SK-N-SH (cell line): ENCODE measurements around the gene NTRK2. TPM values are rescaled to one million over a fixed set of nuclear protein-coding genes. Genes with fewer than 3 reads are reported as not detected.
A peak's percentile ranks its signal among the peaks of the same experiment; 100 is the strongest.

Experiments
- CTCF ChIA-PET: fragments of 300-600, 350-600 bp; formaldehyde crosslinking; extraction: SDS; loops from one replicate; lab custom pipeline; 2021; lab: Yijun Ruan, JAX
- POLR2A ChIA-PET: fragments of 350-600 bp; sonication (Branson Sonifier 250); formaldehyde crosslinking; extraction: SDS; loops from one replicate; lab custom pipeline; 2020; ENCODE audit warnings: antibody characterized with exemption, inconsistent platforms; lab: Yijun Ruan, JAX
- DNase-seq: peaks from one replicate; pipeline ENCODE4 v3.0.0; 2012
- H2AFZ ChIP-seq: fragments of 200-600 bp; sonication (generic); 2 replicates; pipeline ENCODE4 v1.8.1; 2016; ENCODE audit warnings: antibody characterized with exemption, mild to moderate bottlenecking, low read depth
- H3F3A ChIP-seq: fragments of 200-600 bp; sonication (generic); replicated peaks from 2 replicates; pipeline ENCODE3; 2016; ENCODE audit warnings: antibody characterized with exemption, mild to moderate bottlenecking; ENCODE audit not compliant: insufficient read depth
- H3K27ac ChIP-seq, 2 experiments: fragments of 200-500 bp in 1 of 2; fragments of 200-600 bp in 1 of 2; sonication (Bioruptor generic) in 1 of 2; sonication (generic), shearing (Covaris generic) in 1 of 2; 2 replicates each; pipeline versions ENCODE4 v1.5.1 to v1.6.1; 2014 to 2016; ENCODE audit warnings: low read depth in 2 of 2, inconsistent platforms in 1 of 2, low read length in 1 of 2, mild to moderate bottlenecking in 1 of 2, mixed read lengths in 1 of 2
- H3K27me3 ChIP-seq: fragments of 200-600 bp; sonication (generic), shearing (Covaris generic); 2 replicates; pipeline ENCODE4 v1.6.1; 2016; ENCODE audit warnings: mixed run types; ENCODE audit not compliant: insufficient read depth
- H3K36me3 ChIP-seq, 2 experiments: fragments of 200-500 bp in 1 of 2; fragments of 200-600 bp in 1 of 2; sonication (Bioruptor generic) in 1 of 2; sonication (generic) in 1 of 2; replicated peaks in 1 of 2; 2 replicates each; pipeline versions ENCODE3 to v1.5.1; 2014 to 2016; ENCODE audit warnings: low read length in 1 of 2, mild to moderate bottlenecking in 1 of 2; ENCODE audit not compliant: insufficient read depth in 2 of 2, control insufficient read depth in 1 of 2
- H3K4me1 ChIP-seq, 2 experiments: fragments of 200-500 bp in 1 of 2; fragments of 200-600 bp in 1 of 2; sonication (Bioruptor generic) in 1 of 2; sonication (generic), shearing (Covaris generic) in 1 of 2; 2 replicates each; pipeline versions ENCODE4 v1.5.1 to v1.6.1; 2014 to 2016; ENCODE audit warnings: low read depth in 1 of 2, low read length in 1 of 2, mixed run types in 1 of 2; ENCODE audit not compliant: insufficient read depth in 2 of 2, control insufficient read depth in 1 of 2
- H3K4me2 ChIP-seq: fragments of 200-600 bp; sonication (generic), shearing (Covaris generic); 2 replicates; pipeline ENCODE4 v1.6.1; 2017; ENCODE audit warnings: mixed run types
- H3K4me3 ChIP-seq, 2 experiments: fragments of 200-500 bp in 1 of 2; fragments of 200-600 bp in 1 of 2; sonication (Bioruptor generic) in 1 of 2; sonication (generic), shearing (Covaris generic) in 1 of 2; 2 replicates each; pipeline versions ENCODE4 v1.5.1 to v1.8.1; 2014 to 2016; ENCODE audit warnings: low read depth in 2 of 2, inconsistent platforms in 1 of 2, low read length in 1 of 2, mild to moderate bottlenecking in 1 of 2, mixed read lengths in 1 of 2, moderate library complexity in 1 of 2
- H3K79me2 ChIP-seq: fragments of 200-600 bp; sonication (generic); 2 replicates; pipeline ENCODE4 v1.8.1; 2017; ENCODE audit warnings: mild to moderate bottlenecking; ENCODE audit not compliant: insufficient read depth
- H3K9ac ChIP-seq: fragments of 200-600 bp; sonication (generic); 2 replicates; pipeline ENCODE4 v1.6.1; 2017; ENCODE audit warnings: mixed run types
- H3K9me2 ChIP-seq: fragments of 200-600 bp; sonication (generic); 2 replicates; pipeline ENCODE4 v1.6.1; 2017; ENCODE audit warnings: mixed run types
- H3K9me3 ChIP-seq: fragments of 200-600 bp; sonication (generic); 2 replicates; pipeline ENCODE4 v1.6.1; 2017; ENCODE audit warnings: mixed run types, mild to moderate bottlenecking, moderate library complexity
- H4K20me1 ChIP-seq: fragments of 200-600 bp; sonication (generic); 2 replicates; pipeline ENCODE4 v1.6.1; 2017; ENCODE audit warnings: mild to moderate bottlenecking, mixed run types; ENCODE audit not compliant: insufficient read depth
- CHD2 ChIP-seq: fragments of 150-350 bp; IDR thresholded peaks from 2 replicates; pipeline ENCODE4 v1.6.1; 2018; ENCODE audit warnings: low read length; ENCODE audit not compliant: partially characterized antibody
- ELF1 ChIP-seq: IDR thresholded peaks from 2 replicates; pipeline ENCODE4 v1.4.0; 2012
- EP300 ChIP-seq, 2 experiments: IDR thresholded peaks; 2 replicates each; pipeline versions ENCODE4 v1.4.0 to v1.6.1; 2012; ENCODE audit warnings: borderline replicate concordance in 1 of 2, low read depth in 1 of 2, low read length in 1 of 2
- FOXJ3 ChIP-seq: sonication (generic); formaldehyde crosslinking; IDR thresholded peaks from 2 replicates; pipeline ENCODE4 v1.5.1; 2020; ENCODE audit warnings: mild to moderate bottlenecking, missing genetic modification reagents
- FOXM1 ChIP-seq: IDR thresholded peaks from 2 replicates; pipeline ENCODE4 v1.4.0; 2012; ENCODE audit warnings: low read depth, mild to moderate bottlenecking
- JUND ChIP-seq: IDR thresholded peaks from 2 replicates; pipeline ENCODE4 v1.4.0; 2012
- MXI1 ChIP-seq: IDR thresholded peaks from 2 replicates; pipeline ENCODE4 v1.6.1; 2012; ENCODE audit warnings: mild to moderate bottlenecking, low read depth, low read length, improper control_type of control experiment
- NFIC ChIP-seq: IDR thresholded peaks from 2 replicates; pipeline ENCODE4 v1.4.0; 2012; ENCODE audit warnings: borderline replicate concordance
- POLR2AphosphoS5 ChIP-seq: IDR thresholded peaks from 2 replicates; pipeline ENCODE4 v1.6.1; 2012; ENCODE audit warnings: low read depth, low read length
- RAD21 ChIP-seq: IDR thresholded peaks from 2 replicates; pipeline ENCODE4 v1.6.1; 2012; ENCODE audit warnings: mild to moderate bottlenecking, low read length
- SMC3 ChIP-seq: IDR thresholded peaks from 2 replicates; pipeline ENCODE4 v1.6.1; 2012; ENCODE audit warnings: low read depth, low read length, improper control_type of control experiment
- TCF12 ChIP-seq: IDR thresholded peaks from 2 replicates; pipeline ENCODE4 v1.4.0; 2012
- TEAD4 ChIP-seq: IDR thresholded peaks from 2 replicates; pipeline ENCODE4 v1.4.0; 2012; ENCODE audit warnings: mild to moderate bottlenecking, borderline replicate concordance; ENCODE audit not compliant: insufficient read depth
- WGBS: methylation state at CpG from one replicate; pipeline ENCODE4 v1.1.6; 2017; ENCODE audit warnings: low lambda C conversion rate; 5-methylcytosine and 5-hydroxymethylcytosine counted together
- polyA plus RNA-seq, 3 experiments: library from polyadenylated mRNA; depleted of rRNA; stranded (reverse); fragments of >200 nt; gene quantifications; 2 replicates each; pipeline ENCODE4 v1.2.3, GENCODE V29; 2012
- TF ChIP-seq, protein P1 (sequence below): IDR thresholded peaks from 2 replicates; pipeline ENCODE4 v1.4.0; 2012; ENCODE audit warnings: low read depth, borderline replicate concordance
- TF ChIP-seq, protein P2 (sequence below): IDR thresholded peaks from 2 replicates; pipeline ENCODE4 v1.4.0; 2012; ENCODE audit warnings: low read depth
- TF ChIP-seq, protein P3 (sequence below): IDR thresholded peaks from 2 replicates; pipeline ENCODE4 v1.4.0; 2012; ENCODE audit warnings: low read depth, borderline replicate concordance
- TF ChIP-seq, protein P4 (sequence below): fragments of 200-600 bp; sonication (generic); IDR thresholded peaks from 2 replicates; pipeline ENCODE4 v1.6.1; 2017; ENCODE audit warnings: antibody characterized with exemption, mild to moderate bottlenecking, moderate library complexity

Gene NTRK2
- polyA plus RNA-seq, 1 of the 3 experiments (the other 2 are of a cell fraction) = 0.05 TPM

DNA sequence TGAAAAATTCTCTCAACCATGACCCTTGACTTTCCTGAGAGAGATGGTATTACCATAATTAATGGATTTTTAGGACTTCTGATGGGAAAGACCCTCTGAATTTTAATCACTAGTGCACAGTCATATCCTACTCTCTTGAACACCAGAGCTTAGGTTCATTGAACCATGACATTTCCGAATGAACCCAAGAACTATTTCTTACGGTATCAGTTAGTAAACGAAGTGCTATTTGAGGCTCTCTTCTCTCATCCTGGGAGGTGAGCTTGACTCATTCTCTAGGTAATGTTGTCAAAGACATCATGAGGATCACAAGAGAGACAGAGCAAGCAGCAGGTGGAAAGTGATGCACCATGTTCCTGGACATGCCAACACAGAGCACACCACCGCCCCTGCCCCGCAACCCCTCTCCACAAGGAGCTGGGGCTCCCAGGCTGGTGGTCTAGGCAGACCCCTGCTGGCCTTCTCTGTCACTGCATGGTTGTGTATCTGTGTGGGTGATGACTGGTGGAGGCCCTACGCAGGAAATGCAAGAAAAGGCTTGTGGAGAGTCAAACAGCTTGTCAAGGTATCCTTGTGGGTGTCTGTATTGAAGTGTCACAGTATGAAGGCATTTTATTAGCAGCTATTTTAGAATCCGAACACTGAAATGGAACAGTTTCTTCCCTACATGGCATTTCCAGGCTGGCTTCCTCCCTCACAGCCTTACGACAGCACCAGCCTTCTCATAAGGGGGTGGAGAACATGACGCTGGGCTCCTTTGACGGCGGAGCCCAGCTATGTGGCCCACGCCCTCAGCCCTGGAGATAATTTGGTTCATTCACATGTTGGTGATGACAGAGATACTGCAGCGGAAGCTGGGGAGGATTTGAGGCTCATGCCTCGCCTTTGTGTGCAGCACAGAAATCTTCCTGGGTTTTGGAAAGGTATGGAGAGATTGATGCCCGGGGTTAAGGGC lies 297.6 kb downstream of the NTRK2 start:
- POLR2A ChIA-PET = no interaction called here

DNA sequence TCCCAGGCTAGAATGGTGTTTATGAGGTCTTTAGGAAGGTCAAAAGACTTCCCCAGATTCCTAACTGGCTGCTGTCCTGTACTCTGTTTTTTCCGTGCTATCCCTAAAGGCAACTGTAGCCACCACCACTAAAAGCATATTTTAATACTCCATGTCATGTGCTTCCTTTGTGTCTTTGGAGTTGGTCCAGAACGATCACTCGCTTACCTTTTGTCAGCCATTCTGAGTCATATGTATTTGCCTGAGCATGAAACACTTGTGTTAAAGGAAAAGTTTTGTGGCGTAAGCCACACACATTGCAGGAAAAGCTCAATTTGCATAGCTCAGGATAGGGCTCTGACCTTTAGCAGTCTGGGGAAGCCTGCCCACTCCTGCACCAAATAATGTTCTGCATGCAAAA lies 299.6 kb downstream of the NTRK2 start:
- Histone ChIP-seq H3K4me1 (no peaks in the 10 kb centered on the region), H3K9me3 (no peaks in the 10 kb centered on the region), H3K9me2 (no peaks in the 10 kb centered on the region), H3K9ac (no peak overlapping the region), H3F3A (no peaks in the 10 kb centered on the region), H4K20me1 (no peaks in the 10 kb centered on the region), H3K79me2 (no peaks in the 10 kb centered on the region), H3K27me3 (no peaks in the 10 kb centered on the region), H3K36me3 (no peaks in the 10 kb centered on the region), H3K4me2 (no peak overlapping the region), H2AFZ (no peak overlapping the region), H3K27ac (no peak overlapping the region), H3K4me3 (no peak overlapping the region)
- 63% methylated on average over 4 of the region's 4 CpGs for WGBS
- POLR2A ChIA-PET = no interaction called here
- TF ChIP-seq JUND (no peak), EP300 (IDR thresholded peaks at IDR 0.05; ENCODE audit: borderline replicate concordance in 1 of 2, low read depth in 1 of 2, low read length in 1 of 2) (no peak), RAD21 (no peak), ELF1 (no peak), SMC3 (no peak), POLR2AphosphoS5 (no peak), FOXM1 (no peak), FOXJ3 (no peak), NFIC (no peak), MXI1 (no peak), CHD2 (no peak), TCF12 (no peak), TEAD4 (no peak)
- TF ChIP-seq, protein P1, sequence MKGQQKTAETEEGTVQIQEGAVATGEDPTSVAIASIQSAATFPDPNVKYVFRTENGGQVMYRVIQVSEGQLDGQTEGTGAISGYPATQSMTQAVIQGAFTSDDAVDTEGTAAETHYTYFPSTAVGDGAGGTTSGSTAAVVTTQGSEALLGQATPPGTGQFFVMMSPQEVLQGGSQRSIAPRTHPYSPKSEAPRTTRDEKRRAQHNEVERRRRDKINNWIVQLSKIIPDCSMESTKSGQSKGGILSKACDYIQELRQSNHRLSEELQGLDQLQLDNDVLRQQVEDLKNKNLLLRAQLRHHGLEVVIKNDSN = no peak
- TF ChIP-seq, protein P2, sequence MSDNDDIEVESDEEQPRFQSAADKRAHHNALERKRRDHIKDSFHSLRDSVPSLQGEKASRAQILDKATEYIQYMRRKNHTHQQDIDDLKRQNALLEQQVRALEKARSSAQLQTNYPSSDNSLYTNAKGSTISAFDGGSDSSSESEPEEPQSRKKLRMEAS = no peak
- CTCF ChIA-PET = no interaction called here
- no peak for DNase-seq

More for the DNA sequence above, 297.6 kb downstream of the NTRK2 start:
- Histone ChIP-seq H3K9me2 (no peaks in the 10 kb centered on the region), H3K79me2 (no peaks in the 10 kb centered on the region), H3K4me2 (no peak overlapping the region), H3K27me3 (no peaks in the 10 kb centered on the region), H3K9me3 (no peaks in the 10 kb centered on the region), H3F3A (no peaks in the 10 kb centered on the region), H3K4me3 (no peak overlapping the region), H4K20me1 (no peaks in the 10 kb centered on the region), H3K9ac (no peak overlapping the region), H3K36me3 (no peaks in the 10 kb centered on the region), H3K4me1 (no peaks in the 10 kb centered on the region), H2AFZ (no peak overlapping the region), H3K27ac (no peak overlapping the region)
- TF ChIP-seq, protein P3, sequence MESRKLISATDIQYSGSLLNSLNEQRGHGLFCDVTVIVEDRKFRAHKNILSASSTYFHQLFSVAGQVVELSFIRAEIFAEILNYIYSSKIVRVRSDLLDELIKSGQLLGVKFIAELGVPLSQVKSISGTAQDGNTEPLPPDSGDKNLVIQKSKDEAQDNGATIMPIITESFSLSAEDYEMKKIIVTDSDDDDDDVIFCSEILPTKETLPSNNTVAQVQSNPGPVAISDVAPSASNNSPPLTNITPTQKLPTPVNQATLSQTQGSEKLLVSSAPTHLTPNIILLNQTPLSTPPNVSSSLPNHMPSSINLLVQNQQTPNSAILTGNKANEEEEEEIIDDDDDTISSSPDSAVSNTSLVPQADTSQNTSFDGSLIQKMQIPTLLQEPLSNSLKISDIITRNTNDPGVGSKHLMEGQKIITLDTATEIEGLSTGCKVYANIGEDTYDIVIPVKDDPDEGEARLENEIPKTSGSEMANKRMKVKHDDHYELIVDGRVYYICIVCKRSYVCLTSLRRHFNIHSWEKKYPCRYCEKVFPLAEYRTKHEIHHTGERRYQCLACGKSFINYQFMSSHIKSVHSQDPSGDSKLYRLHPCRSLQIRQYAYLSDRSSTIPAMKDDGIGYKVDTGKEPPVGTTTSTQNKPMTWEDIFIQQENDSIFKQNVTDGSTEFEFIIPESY = no peak
- TF ChIP-seq, protein P4, sequence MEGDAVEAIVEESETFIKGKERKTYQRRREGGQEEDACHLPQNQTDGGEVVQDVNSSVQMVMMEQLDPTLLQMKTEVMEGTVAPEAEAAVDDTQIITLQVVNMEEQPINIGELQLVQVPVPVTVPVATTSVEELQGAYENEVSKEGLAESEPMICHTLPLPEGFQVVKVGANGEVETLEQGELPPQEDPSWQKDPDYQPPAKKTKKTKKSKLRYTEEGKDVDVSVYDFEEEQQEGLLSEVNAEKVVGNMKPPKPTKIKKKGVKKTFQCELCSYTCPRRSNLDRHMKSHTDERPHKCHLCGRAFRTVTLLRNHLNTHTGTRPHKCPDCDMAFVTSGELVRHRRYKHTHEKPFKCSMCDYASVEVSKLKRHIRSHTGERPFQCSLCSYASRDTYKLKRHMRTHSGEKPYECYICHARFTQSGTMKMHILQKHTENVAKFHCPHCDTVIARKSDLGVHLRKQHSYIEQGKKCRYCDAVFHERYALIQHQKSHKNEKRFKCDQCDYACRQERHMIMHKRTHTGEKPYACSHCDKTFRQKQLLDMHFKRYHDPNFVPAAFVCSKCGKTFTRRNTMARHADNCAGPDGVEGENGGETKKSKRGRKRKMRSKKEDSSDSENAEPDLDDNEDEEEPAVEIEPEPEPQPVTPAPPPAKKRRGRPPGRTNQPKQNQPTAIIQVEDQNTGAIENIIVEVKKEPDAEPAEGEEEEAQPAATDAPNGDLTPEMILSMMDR = peak; percentile 12; the same call in 1 of the 2 replicates
- TF ChIP-seq RAD21 = peak; percentile 25; the same call in 1 of the 2 replicates
- DNase-seq = no peak
- CTCF ChIA-PET = interaction anchor here (0.7 to 3.0 kb wide), 13 partner anchors 13 to 570 kb away, joined by 3 to 18 read pairs (median 3); no protein-coding TSS in a partner anchor
- 71% methylated on average over 13 of the region's 15 CpGs for WGBS
